ENCODE measurements around the gene HPSE2.

Gene HPSE2

DNA sequence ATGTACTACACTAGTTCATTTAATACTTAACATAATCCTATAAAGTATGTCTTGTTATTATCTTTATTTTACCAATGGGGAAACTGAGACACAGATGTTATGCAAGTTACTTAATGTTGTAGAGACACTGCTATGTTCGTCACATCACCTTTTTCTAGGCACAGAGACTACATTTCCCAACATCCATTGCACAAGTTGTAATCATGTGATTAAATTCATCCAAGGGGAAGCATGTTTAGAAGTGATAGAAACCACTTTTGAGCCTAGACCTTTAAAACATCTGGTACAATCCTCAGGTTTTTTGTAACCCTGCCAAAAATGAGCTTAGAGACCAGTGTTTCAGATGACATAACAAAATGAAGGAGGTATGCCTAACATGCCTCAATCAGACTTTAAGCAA lies 402.1 kb downstream of the HPSE2 start:
- DNase-seq (ENCODE audit: low read depth), result no peak

- DNase-seq (ENCODE audit: low read depth), result no peak
Measured at GRCh38 chr10:98832738-98833137, 402.9 kb downstream of the HPSE2 start.

DNA sequence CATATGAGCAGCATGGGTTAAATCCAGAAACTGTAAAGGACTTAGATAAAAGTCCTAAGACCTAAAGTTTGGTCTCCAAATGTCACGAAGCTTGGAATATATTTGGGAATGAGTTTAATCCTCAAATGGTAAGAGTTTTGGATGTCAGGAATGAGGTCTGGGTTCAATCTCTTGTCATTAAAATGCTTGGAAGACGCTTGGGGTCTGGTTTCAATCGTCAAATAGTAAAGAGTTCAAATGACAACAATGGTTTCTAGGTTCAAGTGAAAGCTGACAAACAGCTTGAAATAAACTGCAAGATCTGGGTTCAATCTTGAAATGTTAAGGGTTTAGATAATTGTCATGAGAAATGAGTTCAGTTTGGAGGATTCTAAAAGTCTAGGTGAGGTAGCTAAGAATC lies 403.5 kb downstream of the HPSE2 start:
- no peak for DNase-seq (ENCODE audit: low read depth)

GRCh38 chr10:98831391-98831790 lies 404.3 kb downstream of the HPSE2 start:
- no peak for DNase-seq (ENCODE audit: low read depth)

DNA sequence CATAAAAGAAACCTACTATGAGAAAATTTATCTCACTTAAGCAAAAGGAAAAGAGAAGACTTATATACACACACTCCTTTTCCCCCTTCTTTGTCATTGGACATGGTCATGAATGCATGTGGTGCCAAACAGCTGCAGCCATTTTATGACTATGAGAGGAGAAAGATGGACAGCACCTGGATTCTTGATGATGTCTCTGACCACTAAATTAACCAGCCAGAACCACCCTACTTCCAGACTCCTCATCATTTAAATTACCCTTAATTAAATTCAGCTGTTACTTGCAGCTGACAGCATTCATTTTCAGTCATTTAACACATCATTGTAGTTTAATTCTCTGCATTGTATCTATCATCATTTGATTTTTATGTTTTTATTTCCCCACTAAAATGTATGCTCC lies 409.9 kb downstream of the HPSE2 start:
- no peak for DNase-seq (ENCODE audit: low read depth)

DNA sequence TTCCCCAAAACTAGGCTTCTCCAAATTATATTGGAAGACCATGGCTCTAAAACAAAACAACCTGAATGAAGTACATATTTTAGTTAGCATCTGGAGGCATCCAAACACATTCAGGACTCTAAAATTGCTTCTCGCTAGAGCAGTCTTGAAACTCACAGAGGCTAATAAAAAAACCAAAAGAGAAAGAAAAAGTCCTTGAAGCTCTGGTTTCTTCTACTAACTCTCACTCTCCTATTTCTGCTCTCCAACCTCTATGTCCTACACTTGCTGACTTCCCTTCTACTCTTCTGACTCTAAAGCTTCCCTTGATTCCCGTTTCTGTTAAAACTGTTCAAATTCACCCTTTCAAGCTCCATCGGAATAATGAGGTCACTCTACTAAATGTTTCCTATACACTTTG lies 418.3 kb downstream of the HPSE2 start:
- DNase-seq (ENCODE audit: low read depth), result no peak

- no peak for DNase-seq (ENCODE audit: low read depth)
Measured at GRCh38 chr10:98815039-98815885, 420.4 kb downstream of the HPSE2 start.

DNA sequence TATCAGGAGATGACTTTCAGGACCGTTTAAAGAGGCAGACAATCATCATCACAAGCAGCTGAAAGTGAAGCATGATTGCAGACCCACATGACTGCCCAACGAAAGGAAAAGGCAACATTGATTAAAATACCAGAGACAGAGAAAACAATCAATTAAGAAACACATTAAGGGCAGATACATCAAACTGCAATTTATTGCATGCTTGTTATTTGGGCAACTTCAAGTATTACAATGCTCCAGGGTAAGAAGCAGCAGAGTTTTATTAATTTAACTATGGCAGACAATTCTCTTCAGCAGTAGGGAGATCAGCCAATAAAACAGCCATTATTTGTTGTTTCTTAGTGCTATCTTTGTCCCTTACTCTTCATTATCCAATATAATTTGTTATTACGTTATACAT lies 421.2 kb downstream of the HPSE2 start:
- DNase-seq (ENCODE audit: low read depth), result no peak

DNA sequence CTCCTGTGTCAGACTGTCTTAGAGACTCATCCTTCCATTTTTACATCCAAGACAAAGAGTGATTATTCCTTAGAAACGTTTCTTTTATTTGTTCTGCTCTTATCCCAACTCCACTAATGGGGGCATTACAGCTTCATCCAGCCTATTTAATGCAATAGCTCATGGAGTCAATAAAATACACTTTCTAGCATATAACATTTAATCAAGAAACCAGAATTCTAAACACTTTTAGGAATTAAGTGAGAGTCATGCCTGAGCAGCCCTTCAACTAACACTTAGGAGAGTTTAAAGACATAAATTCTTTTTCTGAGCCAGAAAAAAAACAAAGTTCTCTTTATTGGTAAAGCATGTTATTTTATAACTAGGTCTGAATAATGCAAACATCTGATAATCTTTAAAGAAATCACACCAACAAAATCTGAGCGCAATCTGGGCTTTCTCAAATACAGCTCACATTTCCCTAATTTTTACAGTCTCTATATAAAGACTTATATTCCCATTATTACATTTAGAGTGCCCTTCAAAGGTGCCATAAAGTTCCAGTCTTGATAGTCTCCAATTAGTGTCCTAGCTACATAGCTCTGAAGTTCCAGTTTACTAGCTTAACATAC lies 427.3 kb downstream of the HPSE2 start:
- no peak for DNase-seq (ENCODE audit: low read depth)

DNA sequence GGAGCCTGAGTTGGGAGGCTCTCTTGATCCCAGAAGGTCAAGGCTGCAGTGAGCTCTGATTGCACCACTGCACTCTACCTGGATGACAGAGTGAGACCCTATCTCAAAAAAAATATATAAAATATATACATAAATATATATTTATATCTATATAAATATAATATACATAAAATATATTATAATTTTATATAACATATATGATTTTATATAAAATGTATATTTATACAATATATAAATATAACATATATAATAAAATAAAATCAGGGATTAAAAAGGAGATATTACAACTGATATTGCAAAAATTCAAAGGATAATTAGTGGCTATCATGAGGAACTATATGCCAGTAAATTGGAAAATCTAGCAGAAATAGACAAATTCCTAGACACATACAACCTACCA lies 435.4 kb downstream of the HPSE2 start:
- DNase-seq (ENCODE audit: low read depth), result no peak

DNA sequence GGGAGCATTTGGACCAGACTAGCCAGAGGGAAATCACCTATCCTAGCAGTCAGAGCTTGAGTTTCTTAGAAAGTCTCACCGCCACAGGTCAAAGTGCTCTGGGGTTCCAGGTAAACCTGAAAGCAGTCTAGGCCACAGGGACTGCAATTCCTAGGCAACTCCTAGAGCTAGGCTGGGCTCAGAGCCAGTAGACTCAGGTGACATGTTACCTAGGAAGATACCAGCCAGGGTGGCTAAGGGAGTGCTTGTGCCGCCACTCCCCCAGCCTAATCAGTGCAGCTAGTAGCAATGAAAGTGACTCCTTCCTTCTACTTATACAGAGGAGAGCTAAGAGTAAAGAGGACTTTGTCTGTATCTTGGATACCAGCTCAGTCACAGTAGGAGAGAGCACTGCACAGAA lies 440.2 kb downstream of the HPSE2 start:
- no peak for DNase-seq (ENCODE audit: low read depth)

- DNase-seq (ENCODE audit: low read depth), result no peak
Measured at GRCh38 chr10:98790817-98791216, 444.8 kb downstream of the HPSE2 start.

DNA sequence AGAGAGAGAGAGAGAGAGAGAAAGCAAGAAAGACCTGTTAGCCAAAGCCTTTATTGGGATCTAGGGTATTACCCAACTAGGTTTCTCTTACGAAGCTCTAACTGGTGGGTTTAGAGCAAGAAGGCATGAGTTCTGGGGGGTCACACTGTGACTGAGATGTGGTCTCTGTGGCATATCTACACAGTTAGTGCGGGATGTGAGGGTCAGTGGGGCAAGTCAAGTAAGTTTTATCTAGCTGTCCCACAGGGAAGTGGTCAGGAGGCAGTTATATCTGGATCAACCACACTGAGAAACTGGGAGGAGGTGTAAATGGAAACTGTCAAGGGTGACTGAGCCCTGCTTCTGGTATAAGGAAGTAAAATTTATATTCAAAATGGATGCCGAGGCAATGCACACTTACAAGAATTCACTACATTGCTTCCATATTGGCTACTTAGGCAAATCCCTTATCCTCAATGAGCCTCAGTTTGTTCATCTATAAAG lies 457.3 kb downstream of the HPSE2 start:
- DNase-seq (ENCODE audit: low read depth), result no peak

- DNase-seq (ENCODE audit: low read depth), result no peak
Measured at GRCh38 chr10:98758463-98758862, 477.2 kb downstream of the HPSE2 start.

- no peak for DNase-seq (ENCODE audit: low read depth)
Measured at GRCh38 chr10:98748298-98748697, 487.4 kb downstream of the HPSE2 start.

GRCh38 chr10:98745645-98746044 lies 490.0 kb downstream of the HPSE2 start:
- no peak for DNase-seq (ENCODE audit: low read depth)

- no peak for DNase-seq (ENCODE audit: low read depth)
Measured at GRCh38 chr10:98720551-98720950, 515.1 kb downstream of the HPSE2 start.

DNA sequence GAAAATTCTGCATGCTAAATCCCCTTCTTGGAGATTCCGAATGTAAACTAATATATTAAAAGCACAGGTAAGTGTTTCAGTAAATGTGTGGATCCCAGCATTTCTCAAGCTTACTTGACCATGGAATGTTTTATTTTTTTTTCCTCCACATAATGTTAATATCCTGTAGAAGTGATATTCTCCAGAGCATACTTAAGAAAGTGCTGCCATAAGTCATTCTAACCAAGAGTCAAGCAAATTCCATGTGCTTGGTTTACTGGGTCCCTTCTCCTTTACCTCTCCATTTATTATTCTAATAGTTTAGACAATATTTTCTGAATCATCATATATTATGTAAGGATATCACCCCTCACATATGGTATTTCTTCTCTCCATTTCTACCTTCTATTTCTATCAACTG lies 522.1 kb downstream of the HPSE2 start:
- no peak for DNase-seq (ENCODE audit: low read depth)

- DNase-seq (ENCODE audit: low read depth), result no peak
Measured at GRCh38 chr10:98696516-98696915, 539.1 kb downstream of the HPSE2 start.

GRCh38 chr10:98694883-98695282 lies 540.8 kb downstream of the HPSE2 start:
- DNase-seq (ENCODE audit: low read depth), result no peak

DNA sequence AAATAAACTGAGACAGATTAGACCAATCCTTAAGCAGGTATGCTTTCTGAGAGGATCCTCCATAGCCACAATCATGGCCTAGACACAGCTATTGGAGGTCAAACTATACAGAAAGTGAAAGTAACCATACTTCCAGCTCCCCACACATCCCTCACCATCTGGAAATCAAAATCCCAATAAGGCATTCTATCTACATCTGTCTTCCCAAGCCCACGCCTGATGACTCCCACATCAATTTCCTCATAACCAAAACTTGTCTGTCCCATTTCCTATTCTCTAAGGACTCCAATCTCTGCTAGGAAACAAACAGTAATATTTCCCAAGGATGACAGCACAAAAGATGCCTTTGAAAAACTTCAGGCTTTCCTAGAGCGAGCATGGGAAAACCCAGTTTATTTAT lies 541.6 kb downstream of the HPSE2 start:
- DNase-seq (ENCODE audit: low read depth), result no peak

DNA sequence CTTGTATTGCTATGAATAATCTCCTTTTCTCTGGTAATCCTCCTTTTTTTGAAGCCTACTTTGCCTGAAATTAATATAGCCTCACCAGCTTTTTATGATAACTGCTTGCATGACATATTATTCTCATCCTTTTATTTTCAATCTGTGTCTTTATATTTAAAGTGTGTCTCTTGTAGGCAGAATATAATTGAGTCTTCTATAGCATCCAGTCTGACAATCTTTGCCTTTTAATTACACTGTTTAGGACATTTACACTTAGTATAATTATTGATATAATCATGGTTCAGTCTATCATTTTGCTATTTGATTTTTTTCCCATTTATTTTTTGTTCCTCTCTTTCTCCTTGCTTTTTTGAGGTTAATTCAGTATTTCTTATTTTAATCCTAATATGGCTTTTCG lies 548.0 kb downstream of the HPSE2 start:
- no peak for DNase-seq (ENCODE audit: low read depth)

DNA sequence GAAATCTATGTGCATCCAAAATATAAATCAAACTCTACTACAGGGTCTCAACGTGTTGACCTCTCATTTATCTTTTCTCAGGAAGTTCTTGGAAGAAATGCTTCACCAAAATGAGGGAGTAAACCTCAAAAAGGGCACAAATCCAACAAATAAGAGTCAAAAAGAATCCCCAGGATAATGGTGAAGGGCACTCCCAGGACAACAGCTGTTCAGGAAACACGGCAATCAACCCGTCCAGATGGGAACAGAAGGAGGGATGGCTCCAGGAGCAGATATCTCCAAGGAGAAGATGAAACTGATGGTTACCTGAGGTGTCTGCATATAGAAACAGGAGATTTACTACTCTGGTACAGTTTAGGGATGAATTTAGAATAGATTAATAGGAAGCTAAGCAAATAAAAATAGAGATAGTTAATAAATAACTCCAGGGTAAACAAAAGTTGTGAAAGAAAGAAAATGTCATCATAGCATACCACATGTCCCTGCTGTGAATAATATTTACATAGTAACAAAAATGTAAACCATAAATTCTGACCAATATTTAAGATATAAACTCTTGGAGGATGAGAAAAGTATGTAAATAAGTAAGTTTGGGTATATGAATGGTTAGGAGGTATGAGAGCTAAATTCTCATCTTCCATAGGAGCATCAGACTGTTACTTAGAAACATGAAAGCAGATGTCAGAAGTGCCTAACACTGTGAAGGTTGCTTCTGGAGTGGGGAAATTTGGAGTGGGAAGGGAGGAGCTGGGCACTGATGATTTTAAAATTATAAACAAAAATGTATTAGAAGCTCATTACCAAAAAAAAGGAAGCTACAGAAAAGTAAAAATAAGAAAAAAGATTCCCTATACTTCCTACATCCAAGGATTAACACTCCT lies 551.4 kb downstream of the HPSE2 start:
- no peak for DNase-seq (ENCODE audit: low read depth)

All from stromal cell of bone marrow (primary cell).